GM10847 (cell line): Measurements from ENCODE around the gene ARID3C.

ENCODE experiments used
- POLR2A ChIP-seq: IDR thresholded peaks from 2 replicates; pipeline ENCODE4 v1.6.1; 2011; ENCODE audit not compliant: insufficient read length; ENCODE audit errors: extremely low read depth

Gene ARID3C

GRCh38 chr9:34579104-34579807 lies 49.6 kb downstream of the ARID3C start:
- no peak for TF ChIP-seq POLR2A

- no peak for TF ChIP-seq POLR2A
Measured at GRCh38 chr9:34578241-34579103, 50.4 kb downstream of the ARID3C start.

GRCh38 chr9:34577400-34578240 lies 51.2 kb downstream of the ARID3C start:
- no peak for TF ChIP-seq POLR2A

- TF ChIP-seq POLR2A, result no peak
Measured at GRCh38 chr9:34576597-34577399, 52.1 kb downstream of the ARID3C start.

GRCh38 chr9:34575862-34576596 lies 52.8 kb downstream of the ARID3C start:
- TF ChIP-seq POLR2A, result no peak

- TF ChIP-seq POLR2A, result no peak
Measured at GRCh38 chr9:34575241-34575640, 53.6 kb downstream of the ARID3C start.

- no peak for TF ChIP-seq POLR2A
Measured at GRCh38 chr9:34574571-34574970, 54.3 kb downstream of the ARID3C start.

- no peak for TF ChIP-seq POLR2A
Measured at GRCh38 chr9:34573599-34574325, 55.1 kb downstream of the ARID3C start.

GRCh38 chr9:34572628-34573027 lies 56.2 kb downstream of the ARID3C start:
- no peak for TF ChIP-seq POLR2A

GRCh38 chr9:34572092-34572491 lies 56.8 kb downstream of the ARID3C start:
- no peak for TF ChIP-seq POLR2A

- no peak for TF ChIP-seq POLR2A
Measured at GRCh38 chr9:34571481-34571810, 57.4 kb downstream of the ARID3C start.
